ENCODE data around the gene EPHB1. TPM values are rescaled to one million over a fixed set of nuclear protein-coding genes. Genes with fewer than 3 reads are reported as not detected.

The EPHB1 gene
- polyA plus RNA-seq, 3 donors = 0.06 to 0.55 TPM; not detected in 1

- H3K9me3 Mint-ChIP-seq = peaks cover 0 to 3% (median 0%) of the 10 kb centered on the region in 7 donors
- H2AFZ ChIP-seq (ENCODE audit: insufficient read depth, low read depth, low read length, poor library complexity, severe bottlenecking) = no peak overlapping the region
- no peaks in the 10 kb centered on the region for H3K4me1 Mint-ChIP-seq
- no peak for DNase-seq
- H3K79me2 ChIP-seq (ENCODE audit: insufficient read depth, low read length) = no peaks in the 10 kb centered on the region
- no peaks in the 10 kb centered on the region for H3K9me3 ChIP-seq (replicated peaks in 1 of 2; ENCODE audit: control insufficient read depth in 1 of 2, insufficient read depth in 1 of 2, low read length in 2 of 2)
- H3K4me3 Mint-ChIP-seq = no peak overlapping the region
- H3K27me3 Mint-ChIP-seq (ENCODE audit: low read depth in 3 of 3) = peaks cover 2 to 9% (median 8%) of the 10 kb centered on the region in 3 donors
- TF ChIP-seq CTCF (IDR thresholded peaks at IDR 0.05) = no peak
- H3K4me3 ChIP-seq (replicated peaks in 1 of 3; ENCODE audit: low read depth in 2 of 3, low read length in 3 of 3) = no peak overlapping the region
- no peaks in the 10 kb centered on the region for H4K20me1 ChIP-seq (ENCODE audit: insufficient read depth, low read length)
- no peaks in the 10 kb centered on the region for H3K36me3 ChIP-seq (replicated peaks in 1 of 2; ENCODE audit: control insufficient read depth in 1 of 2, insufficient read depth in 2 of 2, low read length in 2 of 2)
- no peaks in the 10 kb centered on the region for H3K36me3 Mint-ChIP-seq
- H3K27ac Mint-ChIP-seq = no peak overlapping the region
- H3K4me1 ChIP-seq (ENCODE audit: control insufficient read depth in 1 of 2, insufficient read depth in 2 of 2, low read length in 2 of 2) = no peaks in the 10 kb centered on the region
- H3K27me3 ChIP-seq (ENCODE audit: control insufficient read depth in 2 of 2, insufficient read depth in 2 of 2, low read length in 2 of 2) = peaks cover 0 to 2% of the 10 kb centered on the region in 2 donors
- WGBS (ENCODE audit: insufficient coverage) = no CpG with 5 or more reads among the region's 1 CpG
- no peak overlapping the region for H3K4me2 ChIP-seq (replicated peaks; ENCODE audit: extremely low read depth, low read length, poor library complexity, severe bottlenecking)
- intact Hi-C loops (cut with micrococcal nuclease) = no loop called here
- no peak overlapping the region for H3K27ac ChIP-seq (ENCODE audit: low read depth in 1 of 2, low read length in 2 of 2)
- no peak overlapping the region for H3K9ac ChIP-seq (ENCODE audit: insufficient read depth, low read length, poor library complexity, severe bottlenecking)
These were observed 20.5 kb downstream of the EPHB1 start for GRCh38 chr3:134815519-134815918.

- intact Hi-C loops (cut with micrococcal nuclease) = no loop called here
- WGBS (ENCODE audit: insufficient coverage) = 95% methylated on average over 5 of the region's 7 CpGs
- no peaks in the 10 kb centered on the region for H3K79me2 ChIP-seq (ENCODE audit: insufficient read depth, low read length)
These were observed 21.6 kb downstream of the EPHB1 start for GRCh38 chr3:134816623-134817022.

More at GRCh38 chr3:134816623-134817022, 21.6 kb downstream of the EPHB1 start:
- no peak overlapping the region for H3K9ac ChIP-seq (ENCODE audit: insufficient read depth, low read length, poor library complexity, severe bottlenecking)
- Mint-ChIP-seq H3K36me3 (no peaks in the 10 kb centered on the region), H3K27me3 (ENCODE audit: low read depth in 3 of 3) (peaks cover 2 to 9% (median 6%) of the 10 kb centered on the region in 3 donors), H3K4me3 (no peak overlapping the region), H3K9me3 (peaks cover 0 to 3% (median 0%) of the 10 kb centered on the region in 7 donors), H3K4me1 (no peaks in the 10 kb centered on the region), H3K27ac (no peak overlapping the region)
- H3K4me3 ChIP-seq (replicated peaks in 1 of 3; ENCODE audit: low read depth in 2 of 3, low read length in 3 of 3) = no peak overlapping the region
- H4K20me1 ChIP-seq (ENCODE audit: insufficient read depth, low read length) = no peaks in the 10 kb centered on the region
- no peak overlapping the region for H2AFZ ChIP-seq (ENCODE audit: insufficient read depth, low read depth, low read length, poor library complexity, severe bottlenecking)
- H3K4me1 ChIP-seq (ENCODE audit: control insufficient read depth in 1 of 2, insufficient read depth in 2 of 2, low read length in 2 of 2) = no peaks in the 10 kb centered on the region
- no peaks in the 10 kb centered on the region for H3K9me3 ChIP-seq (replicated peaks in 1 of 2; ENCODE audit: control insufficient read depth in 1 of 2, insufficient read depth in 1 of 2, low read length in 2 of 2)
- no peak overlapping the region for H3K4me2 ChIP-seq (replicated peaks; ENCODE audit: extremely low read depth, low read length, poor library complexity, severe bottlenecking)
- TF ChIP-seq CTCF (IDR thresholded peaks at IDR 0.05) = no peak
- no peak for DNase-seq
- no peaks in the 10 kb centered on the region for H3K36me3 ChIP-seq (replicated peaks in 1 of 2; ENCODE audit: control insufficient read depth in 1 of 2, insufficient read depth in 2 of 2, low read length in 2 of 2)
- H3K27ac ChIP-seq (ENCODE audit: low read depth in 1 of 2, low read length in 2 of 2) = no peak overlapping the region
- peaks cover 0 to 2% of the 10 kb centered on the region in 2 donors for H3K27me3 ChIP-seq (ENCODE audit: control insufficient read depth in 2 of 2, insufficient read depth in 2 of 2, low read length in 2 of 2)
